ENCODE results near the gene GLYATL2.

The GLYATL2 gene, protein sequence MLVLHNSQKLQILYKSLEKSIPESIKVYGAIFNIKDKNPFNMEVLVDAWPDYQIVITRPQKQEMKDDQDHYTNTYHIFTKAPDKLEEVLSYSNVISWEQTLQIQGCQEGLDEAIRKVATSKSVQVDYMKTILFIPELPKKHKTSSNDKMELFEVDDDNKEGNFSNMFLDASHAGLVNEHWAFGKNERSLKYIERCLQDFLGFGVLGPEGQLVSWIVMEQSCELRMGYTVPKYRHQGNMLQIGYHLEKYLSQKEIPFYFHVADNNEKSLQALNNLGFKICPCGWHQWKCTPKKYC

DNA sequence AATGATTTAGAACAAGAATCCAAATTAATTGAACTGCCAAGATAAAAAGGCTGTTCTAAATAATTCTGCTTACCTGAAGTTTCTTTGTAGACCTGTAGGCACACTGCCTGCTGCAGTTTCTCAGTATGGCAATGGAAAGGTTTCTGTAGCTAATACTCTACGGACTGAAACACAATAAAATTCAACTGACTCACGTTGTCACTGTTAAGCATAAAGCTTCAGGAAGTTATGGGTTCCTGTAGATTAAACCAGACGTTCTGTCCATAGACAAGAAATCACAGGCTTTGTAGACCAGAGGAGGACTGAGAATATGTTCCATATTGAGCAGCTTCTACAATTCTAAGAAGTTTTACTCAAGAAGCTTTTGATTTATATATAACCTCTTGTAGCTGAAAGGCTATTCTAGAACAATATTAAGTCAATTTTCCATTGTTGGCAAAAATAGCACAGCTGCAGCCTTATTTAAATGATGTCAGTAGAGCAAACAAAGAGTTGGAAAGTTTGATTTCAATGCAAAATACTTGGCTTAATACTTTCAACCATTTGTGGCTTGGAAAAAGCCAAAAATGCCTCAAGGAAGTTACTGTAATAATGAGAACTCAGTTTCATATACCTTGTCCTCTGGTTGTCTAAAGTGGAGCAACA lies at the start of gene GLYATL2:
GLYATL2 (minus strand) TSS at position 344 of the 645 bp plus-strand sequence. CDS start 5,092 bp downstream, outside the sequence.
- no peak for DNase-seq (ENCODE audit: low read depth)

DNA sequence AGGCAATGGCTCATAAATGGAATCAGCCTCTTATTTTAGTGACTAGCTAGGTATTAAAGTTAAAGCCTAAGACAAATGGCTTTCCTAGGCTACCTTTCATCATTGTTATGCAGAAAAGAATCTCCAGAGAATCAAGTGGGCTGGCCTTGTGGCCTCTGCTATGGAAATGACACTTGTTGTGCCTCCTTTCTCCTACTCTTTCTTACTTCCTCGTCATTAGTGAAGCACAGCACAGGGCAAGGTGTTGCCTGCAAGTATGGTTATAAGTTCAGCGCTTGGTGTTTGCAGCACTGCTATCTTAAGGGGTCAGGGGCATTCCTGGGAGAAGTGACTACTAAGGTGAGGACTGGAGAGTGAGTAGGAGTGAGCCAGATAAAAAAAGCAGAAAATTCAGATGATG lies 49.4 kb upstream of the GLYATL2 start:
- no peak for DNase-seq (ENCODE audit: low read depth)

DNA sequence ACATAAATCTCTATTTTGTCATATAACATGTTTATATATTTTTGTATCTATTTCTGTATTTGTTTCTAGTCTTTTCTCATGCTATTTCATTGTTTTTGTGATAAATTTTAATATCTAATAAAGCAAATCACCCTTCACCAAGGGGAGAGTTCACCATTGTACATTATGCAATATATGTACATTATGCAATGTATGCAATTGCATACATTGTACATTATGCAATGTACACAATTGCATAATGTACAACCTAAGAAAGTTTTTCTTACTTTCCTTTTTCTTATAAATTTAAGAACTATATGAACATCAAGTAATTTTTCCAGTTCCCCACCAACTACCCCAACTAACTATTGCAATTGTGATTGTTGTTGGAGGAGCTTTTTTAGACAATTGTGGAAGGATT lies 44.1 kb upstream of the GLYATL2 start:
- no peak for DNase-seq (ENCODE audit: low read depth)

DNA sequence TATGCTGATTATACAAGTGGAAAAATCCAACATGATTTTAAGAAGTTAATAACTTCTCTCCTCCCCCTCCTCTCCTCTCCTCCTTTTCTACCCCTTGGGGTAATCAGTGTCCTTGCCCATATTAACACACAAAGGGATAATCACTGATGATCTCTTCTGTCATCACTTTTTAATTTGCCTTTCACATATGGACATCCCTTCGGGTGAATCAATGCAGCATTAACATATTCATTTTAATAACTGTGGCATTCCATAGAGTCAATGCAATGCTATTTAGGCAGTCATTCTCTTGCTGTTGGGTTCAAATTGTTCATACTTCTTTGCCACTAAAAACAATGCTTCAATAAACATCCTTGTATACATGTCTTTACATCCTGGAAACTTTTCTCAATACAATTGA lies 42.9 kb upstream of the GLYATL2 start:
- DNase-seq (ENCODE audit: low read depth): no peak

DNA sequence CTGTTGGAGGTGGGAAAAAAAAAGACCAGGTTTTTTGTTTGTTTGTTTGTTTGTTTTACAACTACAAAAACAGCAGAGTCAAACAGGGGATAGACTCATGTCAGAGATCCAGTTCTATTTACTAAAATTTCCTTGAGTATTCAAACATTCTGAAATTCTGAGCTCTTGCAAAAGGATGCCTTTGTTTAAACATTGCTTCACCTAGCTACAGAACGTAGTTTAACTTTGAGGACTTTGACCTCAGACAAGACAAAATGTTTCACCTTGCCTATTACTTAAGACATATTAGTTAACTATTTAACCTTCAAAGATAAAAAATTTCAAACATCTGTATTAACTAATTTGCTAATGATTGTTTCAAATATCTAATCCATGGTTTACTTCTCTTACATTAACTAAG lies 36.1 kb upstream of the GLYATL2 start:
- DNase-seq (ENCODE audit: low read depth): no peak

DNA sequence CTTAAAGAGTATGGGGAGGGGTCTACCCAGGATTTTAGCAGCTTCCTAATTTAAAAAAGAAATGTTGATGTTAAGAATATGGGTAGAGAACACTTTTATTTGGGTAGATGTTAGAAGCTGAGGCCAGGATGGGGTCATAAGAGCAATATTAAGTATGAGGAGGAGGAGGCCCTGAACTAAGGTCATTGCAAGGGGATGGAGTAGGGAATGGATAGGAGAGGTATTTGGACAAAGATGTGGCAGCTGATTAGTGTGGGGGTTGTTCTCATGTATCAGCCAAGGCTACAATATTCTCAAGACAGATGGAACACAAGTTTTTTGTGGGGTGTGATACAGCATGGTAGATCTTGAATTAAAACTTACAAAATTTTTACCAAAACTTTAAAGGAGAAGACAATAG lies 35.7 kb upstream of the GLYATL2 start:
- DNase-seq (ENCODE audit: low read depth): no peak

DNA sequence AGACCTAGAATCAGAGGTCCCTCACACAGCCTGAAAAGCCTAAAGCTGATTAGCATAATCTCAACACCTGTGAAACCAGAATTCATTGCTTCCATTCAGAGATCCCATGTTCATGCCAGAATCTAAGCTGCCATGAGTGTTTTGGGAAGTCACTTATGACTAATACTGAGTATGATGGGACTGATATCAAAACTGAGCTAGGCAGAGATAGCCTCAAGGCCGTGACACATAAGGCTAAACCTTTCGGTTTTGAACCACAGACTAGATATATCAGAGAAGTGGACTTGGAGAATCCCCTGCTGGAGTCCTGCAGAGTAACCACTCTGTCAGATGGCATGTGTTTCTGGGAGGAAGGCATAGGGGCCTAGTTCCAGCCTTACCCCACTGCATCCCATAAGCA lies 23.1 kb upstream of the GLYATL2 start:
- no peak for DNase-seq (ENCODE audit: low read depth)

DNA sequence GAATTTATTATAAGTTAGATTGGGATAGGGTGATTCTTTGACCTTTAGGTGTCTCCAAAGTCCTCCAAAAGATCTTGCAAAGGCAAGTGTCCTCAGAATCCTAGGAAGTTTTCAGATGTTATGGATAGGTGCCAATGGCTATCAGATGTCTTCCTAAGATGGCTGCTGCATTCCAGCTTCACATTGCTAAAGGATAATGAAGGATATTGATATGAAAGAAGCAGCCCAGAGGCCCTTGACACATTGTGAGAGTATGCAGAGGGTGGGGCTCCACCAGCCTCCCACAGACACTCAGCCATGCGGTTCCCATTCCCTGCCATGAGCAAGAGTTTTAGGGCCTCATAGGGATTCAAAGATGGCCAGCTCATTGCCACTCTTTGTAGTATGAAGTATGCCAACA lies 22.3 kb upstream of the GLYATL2 start:
- no peak for DNase-seq (ENCODE audit: low read depth)

DNA sequence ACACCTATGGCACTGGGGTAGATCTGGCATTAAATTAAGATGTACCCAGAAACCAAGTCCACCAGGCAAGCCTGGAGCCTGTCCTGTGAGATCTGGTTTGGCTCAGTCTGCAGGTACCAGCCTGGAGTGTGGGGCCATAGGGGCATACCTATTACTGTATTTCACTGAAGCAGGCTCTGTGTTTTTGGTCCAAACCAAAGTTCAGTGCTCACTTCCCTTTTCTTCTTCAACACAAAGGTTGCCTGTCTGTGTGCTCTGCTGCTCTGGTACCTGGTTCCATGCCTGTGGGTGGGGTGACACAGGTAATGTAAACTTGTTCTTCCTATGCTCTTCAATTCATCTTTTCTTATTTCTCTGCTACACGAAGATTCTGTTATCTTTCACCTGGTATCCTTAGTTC lies 19.8 kb upstream of the GLYATL2 start:
- no peak for DNase-seq (ENCODE audit: low read depth)

DNA sequence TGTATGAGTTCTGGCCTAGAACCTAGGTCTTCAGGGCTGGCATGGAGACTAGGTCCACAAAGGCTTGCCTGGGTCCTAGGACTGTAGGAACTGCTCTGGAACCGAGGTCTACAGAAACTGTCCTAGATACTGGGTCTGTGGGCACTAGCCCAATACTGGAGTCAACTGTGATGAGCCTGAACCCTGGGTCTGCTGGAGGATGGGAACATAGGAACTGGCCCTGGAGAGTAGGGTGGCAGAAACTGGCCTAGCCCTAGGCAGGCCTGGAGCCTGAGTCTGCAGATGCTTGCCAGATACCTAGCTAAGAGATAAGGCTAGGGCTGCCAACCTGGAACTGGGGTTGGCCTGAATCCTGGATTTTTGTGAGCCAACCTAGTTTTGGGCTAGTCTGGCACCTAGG lies 19.2 kb upstream of the GLYATL2 start:
- no peak for DNase-seq (ENCODE audit: low read depth)

DNA sequence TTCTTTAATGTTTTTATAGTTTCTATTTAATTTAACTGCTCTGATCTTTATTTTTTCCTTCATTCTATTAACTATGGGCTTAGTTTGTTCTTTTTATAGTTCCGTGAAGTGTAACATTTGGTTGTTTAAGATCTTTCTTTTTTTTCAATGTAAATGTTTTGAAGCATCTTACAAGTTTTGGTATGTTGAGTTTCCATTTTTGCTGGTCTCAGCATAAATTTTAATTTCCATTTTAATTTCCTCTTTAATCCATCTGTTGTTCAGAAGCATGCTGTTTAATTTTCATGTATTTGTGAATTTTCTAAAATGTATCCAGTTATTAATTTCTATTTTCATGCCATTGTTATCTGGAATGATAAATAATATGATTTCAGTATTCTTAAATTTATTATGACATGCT lies 17.0 kb upstream of the GLYATL2 start:
- no peak for DNase-seq (ENCODE audit: low read depth)

DNA sequence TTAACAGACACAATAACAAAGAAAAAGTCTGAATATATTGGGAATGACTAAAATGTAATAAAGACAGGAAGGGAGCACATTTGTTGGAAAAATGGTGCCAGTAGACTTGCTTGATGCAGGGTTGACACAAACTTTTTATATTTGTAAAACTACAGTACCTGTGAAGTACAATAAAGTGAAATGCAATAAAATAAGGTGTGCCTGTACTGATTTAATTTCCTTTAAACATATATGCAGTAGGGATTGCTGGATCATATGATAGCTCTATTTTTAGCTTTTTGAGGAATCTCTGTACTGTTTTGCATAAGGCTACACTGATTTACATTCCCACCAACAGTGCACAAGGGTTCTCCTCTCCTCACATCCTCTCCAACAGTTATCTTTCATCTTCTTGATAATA lies 12.3 kb upstream of the GLYATL2 start:
- no peak for DNase-seq (ENCODE audit: low read depth)

DNA sequence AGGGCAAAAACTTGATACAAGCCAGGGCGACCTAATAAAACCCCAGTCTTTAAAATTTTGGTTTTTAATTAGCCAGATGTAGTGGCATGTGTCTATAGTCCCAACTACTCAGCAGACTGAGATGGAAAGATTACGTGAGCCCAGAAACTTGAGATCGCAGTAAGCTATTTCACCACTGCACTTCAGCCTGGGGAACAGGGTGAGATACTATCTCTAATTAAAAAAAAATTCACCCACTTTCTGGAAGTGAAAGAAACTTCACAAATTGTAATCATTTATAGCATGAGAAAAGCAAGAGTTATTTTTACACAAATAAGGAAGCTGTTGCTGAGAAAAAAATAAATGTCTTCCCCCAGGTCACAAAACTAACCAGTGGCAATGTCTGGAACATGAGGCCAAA lies 882 bp upstream of the GLYATL2 start:
- DNase-seq (ENCODE audit: low read depth): no peak

DNA sequence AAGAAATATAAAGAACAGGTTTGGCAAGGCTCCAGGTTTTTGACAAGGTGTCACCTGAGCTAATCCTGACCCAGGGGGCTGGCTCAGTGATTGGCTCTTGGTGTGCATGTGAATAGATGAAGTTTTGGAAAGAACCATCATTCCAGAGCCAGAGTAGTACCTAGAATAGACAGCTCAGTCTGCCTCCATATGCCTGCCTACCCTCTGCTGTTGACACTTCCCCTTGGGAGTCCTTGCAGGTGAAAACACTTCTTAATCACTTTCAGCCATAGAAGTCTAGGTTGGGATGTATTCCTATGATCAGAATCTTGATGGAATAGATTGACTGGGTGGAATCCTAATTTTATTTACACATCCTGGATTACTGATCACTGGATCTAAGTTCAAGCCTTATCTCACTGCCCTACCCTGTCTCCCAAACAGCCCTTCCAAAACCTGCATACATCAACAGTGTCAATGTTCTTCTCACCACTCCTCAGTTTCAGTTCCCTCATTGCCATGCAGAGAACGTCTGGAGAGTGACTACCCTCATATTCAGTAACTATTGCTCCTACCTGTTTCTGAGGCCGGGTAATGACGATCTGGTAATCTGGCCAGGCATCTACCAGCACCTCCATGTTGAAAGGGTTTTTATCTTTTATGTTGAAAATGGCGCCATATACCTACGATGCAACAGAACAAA lies 6.7 kb downstream of the GLYATL2 start:
- DNase-seq (ENCODE audit: low read depth): no peak

DNA sequence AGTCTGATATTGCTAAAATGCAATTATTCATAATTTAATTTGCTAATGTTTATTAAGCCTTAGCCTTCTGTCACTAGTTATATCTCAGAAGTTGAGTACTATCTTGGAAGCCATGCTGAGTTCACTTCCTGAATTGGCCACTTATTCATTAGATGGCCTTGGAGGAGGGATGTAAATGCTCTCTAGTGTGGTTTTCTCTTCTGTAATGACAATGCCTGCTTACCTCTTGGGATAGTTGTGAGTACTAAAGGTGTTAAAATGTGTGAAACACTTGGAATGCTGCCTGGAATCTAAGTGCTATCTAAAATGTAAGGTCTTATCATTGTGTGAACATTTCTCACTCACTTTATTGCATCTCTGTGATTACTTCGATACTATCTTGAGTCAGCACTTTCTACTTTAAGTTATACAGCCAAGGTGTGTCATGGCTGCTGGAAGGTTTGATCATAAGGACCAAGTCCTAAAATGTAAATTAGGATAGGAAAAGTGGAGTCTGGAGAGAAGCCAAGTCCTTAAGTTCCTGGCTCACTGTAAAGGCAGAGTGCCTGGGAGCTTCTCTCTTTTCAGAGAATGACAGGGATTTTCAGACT lies 12.4 kb downstream of the GLYATL2 start:
- no peak for DNase-seq (ENCODE audit: low read depth)

DNA sequence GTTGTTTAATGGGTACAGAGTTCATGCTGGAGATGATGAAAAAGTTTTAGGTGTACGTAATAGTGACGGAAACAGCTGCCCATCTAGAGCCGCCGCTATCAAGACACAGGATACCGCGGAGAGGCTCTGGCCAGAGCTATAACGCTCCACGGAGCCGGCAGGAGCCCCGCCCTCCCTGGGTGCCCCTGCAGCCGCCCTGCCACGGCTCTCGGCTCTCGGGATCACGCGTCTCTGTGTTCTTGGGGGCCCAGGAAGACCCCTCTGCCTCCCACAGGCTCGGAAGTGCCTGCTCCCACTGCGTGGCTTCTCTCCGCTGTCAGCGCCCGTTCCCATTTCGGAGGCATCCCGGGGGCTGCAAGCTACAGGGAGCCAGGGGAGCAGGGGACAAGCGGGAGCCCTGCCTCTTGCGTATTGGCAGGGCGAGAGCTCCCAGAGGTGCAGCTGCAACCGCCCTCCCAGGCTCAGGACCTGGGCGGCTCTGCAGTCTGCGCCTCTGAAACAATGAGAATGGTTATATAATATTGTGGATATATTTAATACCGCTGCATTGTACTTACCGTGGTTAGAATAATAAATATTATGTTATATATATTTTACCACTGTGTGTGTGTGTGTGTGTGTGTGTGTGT lies 13.7 kb downstream of the GLYATL2 start:
- no peak for DNase-seq (ENCODE audit: low read depth)

DNA sequence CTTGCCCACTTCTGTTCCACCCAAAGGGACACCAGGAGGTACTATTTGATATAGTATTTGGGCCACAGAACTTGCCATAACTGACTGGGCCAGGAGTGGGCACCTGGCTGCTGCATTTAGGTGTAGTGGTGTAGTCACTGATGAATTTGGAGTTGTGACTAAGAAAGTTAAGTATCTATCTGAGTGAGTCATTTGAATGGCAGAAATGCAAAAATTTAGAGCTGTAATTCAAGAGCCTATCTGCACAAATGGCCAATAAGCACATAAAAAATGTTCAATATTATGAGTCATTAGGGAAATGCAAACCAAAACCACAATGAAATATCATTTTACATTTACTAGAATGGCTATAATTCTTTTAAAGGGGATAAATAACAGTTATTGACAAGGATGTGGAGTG lies 14.7 kb downstream of the GLYATL2 start:
- DNase-seq (ENCODE audit: low read depth): no peak

DNA sequence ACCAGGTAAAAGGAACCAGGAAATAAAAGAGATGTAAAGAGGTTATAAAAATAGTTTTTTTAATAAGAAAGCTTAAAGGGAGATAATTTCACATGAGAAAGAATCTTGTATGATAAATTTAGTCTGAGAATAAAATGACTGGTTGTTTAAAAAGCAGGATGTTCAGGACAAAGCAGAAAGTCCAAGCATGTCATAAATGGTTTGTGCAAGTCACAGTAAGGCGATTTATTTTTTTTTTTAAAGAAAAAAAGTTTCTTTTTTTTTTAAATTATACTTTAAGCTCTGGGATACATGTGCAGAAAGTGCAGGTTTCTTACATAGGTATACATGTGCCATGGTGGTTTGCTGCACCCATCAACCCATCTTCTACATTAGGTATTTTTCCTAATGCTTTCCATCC lies 30.8 kb downstream of the GLYATL2 start:
- DNase-seq (ENCODE audit: low read depth): no peak

DNA sequence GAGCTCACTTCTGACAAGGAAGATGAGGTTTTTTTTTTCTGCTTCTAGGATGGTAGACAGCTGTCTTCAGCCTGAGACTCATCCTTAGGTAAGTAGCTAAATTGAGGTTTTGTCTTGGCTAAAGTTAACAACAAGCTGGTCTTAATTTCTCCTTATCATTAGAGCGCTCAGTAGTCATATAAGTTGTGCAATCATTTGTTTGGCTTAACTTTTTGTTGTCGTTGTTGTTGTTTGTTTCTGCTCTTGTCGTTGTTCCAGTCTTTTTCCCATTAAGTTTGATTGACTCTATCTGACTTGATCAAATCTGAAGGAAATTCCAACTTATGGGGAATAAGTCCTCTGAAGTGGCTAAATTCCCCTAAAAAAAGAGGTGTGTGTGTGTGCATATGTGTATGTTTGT lies 33.0 kb downstream of the GLYATL2 start:
- DNase-seq (ENCODE audit: low read depth): no peak

DNA sequence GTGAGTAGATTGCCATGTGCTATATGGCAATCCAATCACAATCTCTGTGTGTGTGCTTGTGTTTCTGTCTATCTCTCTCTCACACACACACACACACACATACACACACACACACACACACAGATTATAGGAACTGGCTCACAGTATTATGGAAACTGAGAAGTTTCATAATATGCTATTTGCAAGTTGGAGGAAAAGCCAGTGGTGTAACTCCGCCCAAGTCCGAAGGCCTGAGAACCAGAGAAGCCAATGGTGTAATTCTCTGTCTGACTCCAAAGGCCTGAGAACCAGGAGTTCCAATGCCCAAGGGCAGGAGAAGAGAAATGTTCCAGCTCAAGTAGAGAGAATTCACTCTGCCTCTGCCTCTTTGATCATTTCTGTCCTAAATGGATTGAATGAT lies 37.2 kb downstream of the GLYATL2 start:
- DNase-seq (ENCODE audit: low read depth): no peak

DNA sequence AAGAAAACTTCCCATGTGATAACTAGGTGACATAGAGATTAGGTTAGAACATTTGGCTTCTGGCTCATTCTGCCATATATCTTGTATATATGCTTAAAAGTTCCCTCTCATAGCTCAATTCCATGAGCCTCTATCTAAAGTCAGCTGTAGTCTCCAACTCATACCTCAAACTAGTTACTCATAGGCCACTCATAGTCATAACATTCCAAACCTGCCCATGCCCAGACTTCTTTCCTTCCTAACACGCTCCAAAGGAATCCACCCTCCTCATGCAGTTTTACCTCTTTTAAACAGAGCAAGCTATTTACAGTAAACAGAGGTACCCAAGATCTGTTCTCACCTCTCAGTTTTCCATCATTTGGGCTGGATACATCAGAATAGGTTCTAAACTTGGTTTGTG lies 39.4 kb downstream of the GLYATL2 start:
- no peak for DNase-seq (ENCODE audit: low read depth)

DNA sequence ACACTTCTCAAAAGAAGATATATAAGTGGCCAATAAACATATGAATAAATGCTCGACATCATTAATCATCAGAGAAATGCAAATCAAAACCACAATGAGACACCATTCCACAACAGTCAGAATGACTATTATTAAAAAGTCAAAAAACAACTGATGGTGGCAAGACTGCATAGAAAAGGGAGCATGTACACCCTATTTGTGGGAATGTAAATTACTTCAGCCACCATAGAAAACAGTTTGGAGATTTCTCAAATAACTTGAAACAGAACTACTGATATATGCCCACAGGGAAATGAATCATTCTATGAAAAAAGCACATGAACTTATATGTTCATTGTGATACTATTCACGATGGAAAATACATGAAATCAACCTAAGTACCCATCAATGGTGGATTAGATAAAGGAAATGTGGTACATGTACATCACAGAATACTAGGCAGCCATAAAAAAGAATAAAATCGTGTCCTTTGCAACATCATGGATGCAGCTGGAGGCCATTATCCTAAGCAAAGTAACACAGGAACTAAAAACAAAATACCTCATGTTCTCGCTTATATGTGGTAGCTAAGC lies 42.4 kb downstream of the GLYATL2 start:
- DNase-seq (ENCODE audit: low read depth): no peak

Data from T-helper 22 cell (primary cell).